BLaER1 (cell line): ENCODE results near the gene VWA8.

Experiments used
- H3K27ac ChIP-seq: shearing (Covaris generic); formaldehyde crosslinking; 2 replicates; pipeline ENCODE4 v1.8.1; 2022
- H3K27me3 ChIP-seq: shearing (Covaris generic); formaldehyde crosslinking; 2 replicates; pipeline ENCODE4 v1.8.1; 2022
- H3K36me3 ChIP-seq: shearing (Covaris generic); formaldehyde crosslinking; 2 replicates; pipeline ENCODE4 v1.8.1; 2022
- H3K4me1 ChIP-seq: shearing (Covaris generic); formaldehyde crosslinking; 2 replicates; pipeline ENCODE4 v1.8.1; 2022
- H3K4me2 ChIP-seq: shearing (Covaris generic); formaldehyde crosslinking; 2 replicates; pipeline ENCODE4 v1.8.1; 2022
- H3K4me3 ChIP-seq: shearing (Covaris generic); formaldehyde crosslinking; 2 replicates; pipeline ENCODE4 v1.8.1; 2022
- H3K9ac ChIP-seq: shearing (Covaris generic); formaldehyde crosslinking; 2 replicates; pipeline ENCODE4 v1.8.1; 2022
- H3K9me3 ChIP-seq: shearing (Covaris generic); formaldehyde crosslinking; 2 replicates; pipeline ENCODE4 v1.8.1; 2022
- H4K20me1 ChIP-seq: shearing (Covaris generic); formaldehyde crosslinking; 2 replicates; pipeline ENCODE4 v1.8.1; 2022
- Cebpa-rat ChIP-seq: shearing (Covaris generic); IDR thresholded peaks from 2 replicates; pipeline ENCODE4 v1.8.1; 2022

The VWA8 gene

GRCh38 chr13:41802684-41803444 is 158.0 kb downstream of the VWA8 start:
- Histone ChIP-seq H3K27me3 (no peaks in the 10 kb centered on the region; the same call in 1 of the 2 replicates), H3K9ac (no peak overlapping the region), H3K36me3 (peaks cover 30% of the 10 kb centered on the region), H3K9me3 (peaks cover 18% of the 10 kb centered on the region), H3K27ac (no peak overlapping the region), H4K20me1 (no peaks in the 10 kb centered on the region), H3K4me3 (no peak overlapping the region), H3K4me2 (no peak overlapping the region), H3K4me1 (no peaks in the 10 kb centered on the region)
- TF ChIP-seq Cebpa-rat, result no peak

GRCh38 chr13:41802043-41802683 is 158.7 kb downstream of the VWA8 start:
- TF ChIP-seq Cebpa-rat, result no peak
- H3K27ac ChIP-seq, result no peak overlapping the region
- no peak overlapping the region for H3K9ac ChIP-seq
- no peak overlapping the region for H3K4me3 ChIP-seq
- peaks cover 18% of the 10 kb centered on the region for H3K9me3 ChIP-seq
- H3K36me3 ChIP-seq, result peaks cover 24% of the 10 kb centered on the region
- no peak overlapping the region for H3K4me2 ChIP-seq
- H3K4me1 ChIP-seq, result no peaks in the 10 kb centered on the region
- H4K20me1 ChIP-seq, result no peaks in the 10 kb centered on the region
- H3K27me3 ChIP-seq, result no peaks in the 10 kb centered on the region; the same call in 1 of the 2 replicates

GRCh38 chr13:41791056-41791455 is 169.9 kb downstream of the VWA8 start:
- H3K9ac ChIP-seq, result no peak overlapping the region
- H4K20me1 ChIP-seq, result no peaks in the 10 kb centered on the region
- no peaks in the 10 kb centered on the region for H3K36me3 ChIP-seq
- no peaks in the 10 kb centered on the region for H3K9me3 ChIP-seq
- peaks cover 7% of the 10 kb centered on the region; the same call in 1 of the 2 replicates for H3K4me1 ChIP-seq
- H3K27me3 ChIP-seq, result no peaks in the 10 kb centered on the region
- no peak overlapping the region for H3K4me3 ChIP-seq
- no peak overlapping the region for H3K4me2 ChIP-seq
- no peak for TF ChIP-seq Cebpa-rat
- H3K27ac ChIP-seq, result no peak overlapping the region

- H4K20me1 ChIP-seq, result no peaks in the 10 kb centered on the region
- H3K36me3 ChIP-seq, result no peaks in the 10 kb centered on the region
- no peak overlapping the region; the same call in 1 of the 2 replicates for H3K4me2 ChIP-seq
- H3K9ac ChIP-seq, result no peak overlapping the region
- no peak overlapping the region for H3K27ac ChIP-seq
- TF ChIP-seq Cebpa-rat, result no peak
- H3K4me1 ChIP-seq, result peaks cover 7% of the 10 kb centered on the region; the same call in 1 of the 2 replicates
- H3K27me3 ChIP-seq, result no peaks in the 10 kb centered on the region
- no peak overlapping the region for H3K4me3 ChIP-seq
- H3K9me3 ChIP-seq, result no peaks in the 10 kb centered on the region
Measured at GRCh38 chr13:41788552-41788951, 172.4 kb downstream of the VWA8 start.

- Histone ChIP-seq H3K27ac (no peak overlapping the region), H4K20me1 (no peaks in the 10 kb centered on the region), H3K9me3 (no peaks in the 10 kb centered on the region), H3K4me2 (no peak overlapping the region), H3K27me3 (no peaks in the 10 kb centered on the region), H3K36me3 (no peaks in the 10 kb centered on the region), H3K4me3 (no peak overlapping the region), H3K9ac (no peak overlapping the region), H3K4me1 (peaks cover 7% of the 10 kb centered on the region; the same call in 1 of the 2 replicates)
- TF ChIP-seq Cebpa-rat, result no peak
Measured at GRCh38 chr13:41785402-41786172, 175.3 kb downstream of the VWA8 start.

GRCh38 chr13:41782086-41782485 is 178.8 kb downstream of the VWA8 start:
- no peak overlapping the region for H3K9ac ChIP-seq
- H3K4me1 ChIP-seq, result no peaks in the 10 kb centered on the region
- H3K9me3 ChIP-seq, result no peaks in the 10 kb centered on the region
- no peaks in the 10 kb centered on the region for H3K36me3 ChIP-seq
- H3K4me2 ChIP-seq, result no peak overlapping the region
- no peak overlapping the region for H3K4me3 ChIP-seq
- no peaks in the 10 kb centered on the region for H4K20me1 ChIP-seq
- no peaks in the 10 kb centered on the region for H3K27me3 ChIP-seq
- no peak overlapping the region for H3K27ac ChIP-seq
- TF ChIP-seq Cebpa-rat, result no peak

- Histone ChIP-seq H3K27me3 (no peaks in the 10 kb centered on the region), H3K4me2 (no peak overlapping the region), H3K9me3 (no peaks in the 10 kb centered on the region), H3K4me1 (peaks cover under 1% of the 10 kb centered on the region; the same call in 1 of the 2 replicates), H3K4me3 (no peak overlapping the region), H3K9ac (no peak overlapping the region), H3K27ac (no peak overlapping the region), H3K36me3 (no peaks in the 10 kb centered on the region), H4K20me1 (no peaks in the 10 kb centered on the region)
- TF ChIP-seq Cebpa-rat, result no peak
Measured at GRCh38 chr13:41780715-41781706, 179.9 kb downstream of the VWA8 start.

GRCh38 chr13:41775251-41775650 is 185.7 kb downstream of the VWA8 start:
- peaks cover 7% of the 10 kb centered on the region; the same call in 1 of the 2 replicates for H3K4me1 ChIP-seq
- H3K27me3 ChIP-seq, result no peaks in the 10 kb centered on the region
- H3K27ac ChIP-seq, result no peak overlapping the region
- H3K36me3 ChIP-seq, result peaks cover 6% of the 10 kb centered on the region; the same call in 1 of the 2 replicates
- no peak overlapping the region for H3K9ac ChIP-seq
- H3K4me3 ChIP-seq, result no peak overlapping the region
- no peak for TF ChIP-seq Cebpa-rat
- H4K20me1 ChIP-seq, result no peaks in the 10 kb centered on the region
- H3K9me3 ChIP-seq, result no peaks in the 10 kb centered on the region
- H3K4me2 ChIP-seq, result no peak overlapping the region
